CD14-positive monocyte (primary cell): ENCODE data around the gene KHK. TPM values are rescaled to one million over a fixed set of nuclear protein-coding genes. Genes with fewer than 3 reads are reported as not detected.

ENCODE experiments used
- DNase-seq, 3 donors: peaks; one replicate each; pipeline ENCODE4 v3.0.0-alpha.2; 2011 to 2022
- H2AFZ ChIP-seq: 2 replicates; pipeline ENCODE4 v1.6.0; 2012; ENCODE audit warnings: mild to moderate bottlenecking, low read depth, low read length, inconsistent platforms; ENCODE audit not compliant: insufficient read depth, poor library complexity, severe bottlenecking
- H3K27ac ChIP-seq, 2 donors: 1 replicate in 1 of 2; 2 replicates in 1 of 2; pipeline ENCODE4 v1.5.1; 2012 to 2013; ENCODE audit warnings: low read length in 2 of 2, control low read depth in 1 of 2, inconsistent platforms in 1 of 2, low read depth in 1 of 2, mild to moderate bottlenecking in 1 of 2
- H3K27me3 ChIP-seq, 2 donors: one replicate each; pipeline versions ENCODE4 v1.6.0 to v1.6.1; 2011 to 2013; ENCODE audit warnings: low read length in 2 of 2; ENCODE audit not compliant: control insufficient read depth in 2 of 2, insufficient read depth in 2 of 2
- H3K36me3 ChIP-seq, 2 donors: replicated peaks in 1 of 2; 1 replicate in 1 of 2; 2 replicates in 1 of 2; pipeline versions ENCODE4 v1.5.1 to v1.6.1; 2012 to 2013; ENCODE audit warnings: low read length in 2 of 2, control low read depth in 1 of 2, inconsistent platforms in 1 of 2, mild to moderate bottlenecking in 1 of 2; ENCODE audit not compliant: insufficient read depth in 2 of 2, control insufficient read depth in 1 of 2
- H3K4me1 ChIP-seq, 2 donors: 1 replicate in 1 of 2; 2 replicates in 1 of 2; pipeline versions ENCODE4 v1.5.1 to v1.6.1; 2012 to 2013; ENCODE audit warnings: low read length in 2 of 2, control low read depth in 1 of 2, inconsistent platforms in 1 of 2, mild to moderate bottlenecking in 1 of 2, moderate library complexity in 1 of 2; ENCODE audit not compliant: insufficient read depth in 2 of 2, control insufficient read depth in 1 of 2
- H3K4me2 ChIP-seq: replicated peaks from 2 replicates; pipeline ENCODE3; 2012; ENCODE audit warnings: low read length, moderate library complexity, mild to moderate bottlenecking; ENCODE audit not compliant: poor library complexity, severe bottlenecking; ENCODE audit errors: extremely low read depth
- H3K4me3 ChIP-seq, 3 experiments: fragments of 200-600 bp in 1 of 3; sonication (generic) in 1 of 3; replicated peaks in 1 of 3; 1 replicate in 2 of 3; 2 replicates in 1 of 3; pipeline ENCODE4 v1.5.1; 2011 to 2013; ENCODE audit warnings: low read length in 3 of 3, mild to moderate bottlenecking in 3 of 3, control low read depth in 2 of 3, low read depth in 2 of 3, inconsistent platforms in 1 of 3, moderate library complexity in 1 of 3
- H3K79me2 ChIP-seq: 2 replicates; pipeline ENCODE4 v1.6.0; 2012; ENCODE audit warnings: mild to moderate bottlenecking, control low read depth, inconsistent platforms, low read length, moderate library complexity; ENCODE audit not compliant: insufficient read depth
- H3K9ac ChIP-seq: 2 replicates; pipeline ENCODE4 v1.6.0; 2017; ENCODE audit warnings: low read length, mild to moderate bottlenecking; ENCODE audit not compliant: insufficient read depth, poor library complexity, severe bottlenecking
- H3K9me3 ChIP-seq, 2 donors: replicated peaks in 1 of 2; 1 replicate in 1 of 2; 2 replicates in 1 of 2; pipeline versions ENCODE4 v1.5.1 to v1.6.1; 2012 to 2013; ENCODE audit warnings: low read length in 2 of 2, control low read depth in 1 of 2; ENCODE audit not compliant: control insufficient read depth in 1 of 2, insufficient read depth in 1 of 2
- H4K20me1 ChIP-seq: 2 replicates; pipeline ENCODE4 v1.6.0; 2012; ENCODE audit warnings: mild to moderate bottlenecking, low read length, control low read depth, moderate library complexity; ENCODE audit not compliant: insufficient read depth
- H3K27ac Mint-ChIP-seq, 7 donors: one replicate each; pipeline ENCODE4 v1.8.0; 2020; ENCODE audit warnings: mild to moderate bottlenecking in 7 of 7, mixed read lengths in 7 of 7, moderate library complexity in 6 of 7, inconsistent platforms in 2 of 7
- H3K27me3 Mint-ChIP-seq, 3 donors: one replicate each; pipeline ENCODE4 v1.8.0; 2021 to 2022; ENCODE audit warnings: low read depth in 3 of 3, mild to moderate bottlenecking in 3 of 3, mixed read lengths in 3 of 3, moderate library complexity in 3 of 3, inconsistent platforms in 1 of 3
- H3K36me3 Mint-ChIP-seq, 2 donors: one replicate each; pipeline ENCODE4 v1.8.0; 2020; ENCODE audit warnings: mixed read lengths in 2 of 2, inconsistent platforms in 1 of 2, mild to moderate bottlenecking in 1 of 2
- H3K4me1 Mint-ChIP-seq: one replicate; pipeline ENCODE4 v1.8.0; 2020; ENCODE audit warnings: mild to moderate bottlenecking, mixed read lengths
- H3K4me3 Mint-ChIP-seq, 2 donors: one replicate each; pipeline ENCODE4 v1.8.0; 2020; ENCODE audit warnings: mild to moderate bottlenecking in 2 of 2, mixed read lengths in 2 of 2, moderate library complexity in 1 of 2
- H3K9me3 Mint-ChIP-seq, 7 donors: one replicate each; pipeline ENCODE4 v1.8.0; 2020 to 2022; ENCODE audit warnings: mixed read lengths in 7 of 7, mild to moderate bottlenecking in 6 of 7, moderate library complexity in 6 of 7, inconsistent platforms in 2 of 7
- WGBS: methylation state at CpG from one replicate; pipeline ENCODE4 v1.1.5; 2013; ENCODE audit warnings: missing lambda C conversion rate; ENCODE audit not compliant: insufficient coverage; 5-methylcytosine and 5-hydroxymethylcytosine counted together
- intact Hi-C, 2 donors: fragments of 100-400 bp; cut with micrococcal nuclease; formaldehyde crosslinking; loops; one replicate each; pipeline versions ENCODE4 v1.15.0 to v1.15.1; 2023
- polyA plus RNA-seq, 3 donors: library from polyadenylated mRNA; depleted of rRNA in 1 of 3; unstranded in 2 of 3; stranded (reverse) in 1 of 3; fragments of 300-500 nt in 2 of 3; fragments of >200 nt in 1 of 3; fragmentation: Illumina TruSeq in 2 of 3; gene quantifications; 1 replicate in 2 of 3; 2 replicates in 1 of 3; pipeline ENCODE4 v1.2.3, GENCODE V29; 2012 to 2021
- TF ChIP-seq, protein P1 (sequence below): fragments of 200-600 bp; IDR thresholded peaks from one replicate; pipeline ENCODE4 v1.8.0; 2022; ENCODE audit warnings: antibody characterized with exemption, mild to moderate bottlenecking

KHK gene
- polyA plus RNA-seq, 3 donors: 3.4 to 7.3 (median 6.6) TPM

- Mint-ChIP-seq H3K27me3 (no peaks in the 10 kb centered on the region), H3K4me3 (no peak overlapping the region), H3K9me3 (no peaks in the 10 kb centered on the region), H3K27ac (peak overlapping the region in 2 of 7 donors; percentile 55 to 60), H3K4me1 (no peaks in the 10 kb centered on the region), H3K36me3 (peaks cover 58 to 64% of the 10 kb centered on the region in 2 donors)
- H3K79me2 ChIP-seq: no peaks in the 10 kb centered on the region
- H3K9ac ChIP-seq: no peak overlapping the region
- WGBS: 57% methylated on average over 1 of the region's 5 CpGs
- TF ChIP-seq, protein P1, sequence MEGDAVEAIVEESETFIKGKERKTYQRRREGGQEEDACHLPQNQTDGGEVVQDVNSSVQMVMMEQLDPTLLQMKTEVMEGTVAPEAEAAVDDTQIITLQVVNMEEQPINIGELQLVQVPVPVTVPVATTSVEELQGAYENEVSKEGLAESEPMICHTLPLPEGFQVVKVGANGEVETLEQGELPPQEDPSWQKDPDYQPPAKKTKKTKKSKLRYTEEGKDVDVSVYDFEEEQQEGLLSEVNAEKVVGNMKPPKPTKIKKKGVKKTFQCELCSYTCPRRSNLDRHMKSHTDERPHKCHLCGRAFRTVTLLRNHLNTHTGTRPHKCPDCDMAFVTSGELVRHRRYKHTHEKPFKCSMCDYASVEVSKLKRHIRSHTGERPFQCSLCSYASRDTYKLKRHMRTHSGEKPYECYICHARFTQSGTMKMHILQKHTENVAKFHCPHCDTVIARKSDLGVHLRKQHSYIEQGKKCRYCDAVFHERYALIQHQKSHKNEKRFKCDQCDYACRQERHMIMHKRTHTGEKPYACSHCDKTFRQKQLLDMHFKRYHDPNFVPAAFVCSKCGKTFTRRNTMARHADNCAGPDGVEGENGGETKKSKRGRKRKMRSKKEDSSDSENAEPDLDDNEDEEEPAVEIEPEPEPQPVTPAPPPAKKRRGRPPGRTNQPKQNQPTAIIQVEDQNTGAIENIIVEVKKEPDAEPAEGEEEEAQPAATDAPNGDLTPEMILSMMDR: no peak
- no peak overlapping the region for H2AFZ ChIP-seq
- H3K4me1 ChIP-seq: no peaks in the 10 kb centered on the region
- no peak overlapping the region for H3K4me2 ChIP-seq
- no peaks in the 10 kb centered on the region for H4K20me1 ChIP-seq
- H3K9me3 ChIP-seq: no peaks in the 10 kb centered on the region
- no peak for DNase-seq
- H3K27me3 ChIP-seq: no peaks in the 10 kb centered on the region
- H3K4me3 ChIP-seq: no peak overlapping the region
- H3K27ac ChIP-seq: peak overlapping the region in 1 of 2 donors; percentile 3
- peaks cover 55 to 66% of the 10 kb centered on the region in 2 donors for H3K36me3 ChIP-seq
- intact Hi-C loops: no loop called here
Measured at GRCh38 chr2:27041752-27042151, 44.8 kb upstream of the KHK start.

- Mint-ChIP-seq H3K4me1 (no peaks in the 10 kb centered on the region), H3K36me3 (peaks cover 53 to 59% of the 10 kb centered on the region in 2 donors), H3K9me3 (no peaks in the 10 kb centered on the region), H3K27ac (peak overlapping the region in 1 of 7 donors; percentile 55), H3K4me3 (no peak overlapping the region), H3K27me3 (no peaks in the 10 kb centered on the region)
- H4K20me1 ChIP-seq: no peaks in the 10 kb centered on the region
- no peaks in the 10 kb centered on the region for H3K79me2 ChIP-seq
- H3K9me3 ChIP-seq: no peaks in the 10 kb centered on the region
- H3K36me3 ChIP-seq: peaks cover 51 to 61% of the 10 kb centered on the region in 2 donors
- no peaks in the 10 kb centered on the region for H3K4me1 ChIP-seq
- no peaks in the 10 kb centered on the region for H3K27me3 ChIP-seq
- H2AFZ ChIP-seq: no peak overlapping the region
- WGBS: 100% methylated on average over 2 of the region's 10 CpGs
- no peak overlapping the region for H3K4me2 ChIP-seq
- intact Hi-C loops: no loop called here
- H3K4me3 ChIP-seq: no peak overlapping the region
- H3K9ac ChIP-seq: no peak overlapping the region
- no peak for DNase-seq
- H3K27ac ChIP-seq: peak overlapping the region in 1 of 2 donors; percentile 3
- TF ChIP-seq, protein P1: no peak
Measured at GRCh38 chr2:27042159-27042661, 44.4 kb upstream of the KHK start.
